ENCODE measurements around the gene HAUS6. TPM values are rescaled to one million over a fixed set of nuclear protein-coding genes. Genes with fewer than 3 reads are reported as not detected.

HAUS6 gene
- total and polyA plus RNA-seq, 2 of the 4 experiments (the other 2 are of a cell fraction) = 5.8 to 13.3 TPM

GRCh38 chr9:19027825-19028224 lies 74.9 kb downstream of the HAUS6 start:
- Histone ChIP-seq H3K9me3 (ENCODE audit: control insufficient read depth, insufficient read depth, low read length) (no peaks in the 10 kb centered on the region), H3K18ac (ENCODE audit: low read depth, low read length) (no peak overlapping the region), H4K8ac (ENCODE audit: low read depth in 2 of 2, low read length in 2 of 2) (no peak overlapping the region), H3K56ac (ENCODE audit: extremely low read depth, insufficient read depth, low read length) (no peak overlapping the region), H3K4me1 (ENCODE audit: control insufficient read depth, insufficient read depth, low read length) (no peaks in the 10 kb centered on the region), H3K36me3 (ENCODE audit: control insufficient read depth, insufficient read depth, low read length) (no peaks in the 10 kb centered on the region), H3K79me1 (ENCODE audit: low read depth in 1 of 2, low read length in 2 of 2) (no peaks in the 10 kb centered on the region), H3K4ac (ENCODE audit: low read depth, low read length) (no peak overlapping the region), H3K27me3 (ENCODE audit: control insufficient read depth, insufficient read depth, low read length) (peaks cover 3% of the 10 kb centered on the region; the same call in 1 of the 2 replicates), H3K4me2 (ENCODE audit: low read depth, low read length) (no peak overlapping the region), H3K9ac (ENCODE audit: low read depth, low read length) (no peak overlapping the region), H2AK9ac (replicated peaks; ENCODE audit: low read depth, low read length, poor library complexity) (no peak overlapping the region), H2BK5ac (ENCODE audit: low read depth, low read length, poor library complexity, severe bottlenecking) (no peak overlapping the region), H3K9me1 (ENCODE audit: insufficient read depth, low read length) (no peaks in the 10 kb centered on the region), H3K23ac (ENCODE audit: low read depth, low read length) (no peak overlapping the region), H2AK5ac (ENCODE audit: low read depth, low read length) (no peak overlapping the region), H2BK15ac (ENCODE audit: low read depth, low read length) (no peak overlapping the region), H4K5ac (ENCODE audit: low read depth, low read length) (no peak overlapping the region), H2BK20ac (ENCODE audit: low read depth, low read length) (no peak overlapping the region), H2AFZ (replicated peaks; ENCODE audit: low read length, poor library complexity) (no peak overlapping the region), H3K4me3 (ENCODE audit: insufficient read depth, low read depth, low read length) (no peak overlapping the region), H3K27ac (ENCODE audit: insufficient read depth, low read length) (no peak overlapping the region), H4K91ac (ENCODE audit: insufficient read depth, low read depth, low read length) (no peak overlapping the region), H4K20me1 (ENCODE audit: insufficient read depth, low read length) (no peaks in the 10 kb centered on the region), H2BK120ac (ENCODE audit: low read depth, low read length) (no peak overlapping the region), H3K14ac (replicated peaks; ENCODE audit: low read depth, low read length) (no peak overlapping the region)
- dilution Hi-C loops (cut with HindIII; ENCODE audit: low sequenced_read_pairs, unreplicated experiment) = no loop called here
- TF ChIP-seq POLR2A (IDR thresholded peaks at IDR 0.05; ENCODE audit: low read depth, low read length) (no peak), RAD21 (IDR thresholded peaks at IDR 0.05; ENCODE audit: low read length) (no peak), MXI1 (IDR thresholded peaks at IDR 0.05; ENCODE audit: borderline replicate concordance, low read depth, low read length) (no peak), CTCF (conservative IDR thresholded peaks at IDR 0.05; ENCODE audit: low read depth, low read length) (no peak), RCOR1 (IDR thresholded peaks at IDR 0.05; ENCODE audit: insufficient replicate concordance, low read length) (no peak), SMC3 (IDR thresholded peaks at IDR 0.05; ENCODE audit: low read depth, low read length) (no peak), FOS (IDR thresholded peaks at IDR 0.05; ENCODE audit: low read depth, low read length) (no peak)
- 93% methylated on average over 12 of the region's 22 CpGs; no CpG with 5 or more reads in 1 of the 2 experiments for WGBS, 2 experiments (ENCODE audit: extremely low coverage in 2 of 2, insufficient read length in 1 of 2)
- in situ Hi-C loops (cut with MboI; ENCODE audit: low sequenced_read_pairs) = loop anchor here (5.0 to 25.0 kb wide), 2 partner anchors 771 to 1491 kb away; no protein-coding TSS in a partner anchor
- POLR2A ChIA-PET (ENCODE audit: unreplicated experiment) = no interaction called here
- no TSS peak for BruUV-seq (replicated peaks)
- intact Hi-C loops (cut with micrococcal nuclease) = loop anchor here (2.0 to 10.0 kb wide), 3 partner anchors 536 to 1503 kb away; no protein-coding TSS in a partner anchor
- CTCF ChIA-PET = interaction anchor here (1.0 to 2.4 kb wide), 4 partner anchors 391 to 1217 kb away, joined by 3 to 21 read pairs (median 8); no protein-coding TSS in a partner anchor
- no peak for ATAC-seq (ENCODE audit: low read depth)
- no peak for DNase-seq

Data from IMR-90 (cell line).